ENCODE results near the gene CYB5A.
"Not testable (repeated sequence)": the region's sequence is repeated elsewhere in the genome, so short reads cannot be mapped to it uniquely, and the experiment has no call there.

The CYB5A gene, protein sequence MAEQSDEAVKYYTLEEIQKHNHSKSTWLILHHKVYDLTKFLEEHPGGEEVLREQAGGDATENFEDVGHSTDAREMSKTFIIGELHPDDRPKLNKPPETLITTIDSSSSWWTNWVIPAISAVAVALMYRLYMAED

DNA sequence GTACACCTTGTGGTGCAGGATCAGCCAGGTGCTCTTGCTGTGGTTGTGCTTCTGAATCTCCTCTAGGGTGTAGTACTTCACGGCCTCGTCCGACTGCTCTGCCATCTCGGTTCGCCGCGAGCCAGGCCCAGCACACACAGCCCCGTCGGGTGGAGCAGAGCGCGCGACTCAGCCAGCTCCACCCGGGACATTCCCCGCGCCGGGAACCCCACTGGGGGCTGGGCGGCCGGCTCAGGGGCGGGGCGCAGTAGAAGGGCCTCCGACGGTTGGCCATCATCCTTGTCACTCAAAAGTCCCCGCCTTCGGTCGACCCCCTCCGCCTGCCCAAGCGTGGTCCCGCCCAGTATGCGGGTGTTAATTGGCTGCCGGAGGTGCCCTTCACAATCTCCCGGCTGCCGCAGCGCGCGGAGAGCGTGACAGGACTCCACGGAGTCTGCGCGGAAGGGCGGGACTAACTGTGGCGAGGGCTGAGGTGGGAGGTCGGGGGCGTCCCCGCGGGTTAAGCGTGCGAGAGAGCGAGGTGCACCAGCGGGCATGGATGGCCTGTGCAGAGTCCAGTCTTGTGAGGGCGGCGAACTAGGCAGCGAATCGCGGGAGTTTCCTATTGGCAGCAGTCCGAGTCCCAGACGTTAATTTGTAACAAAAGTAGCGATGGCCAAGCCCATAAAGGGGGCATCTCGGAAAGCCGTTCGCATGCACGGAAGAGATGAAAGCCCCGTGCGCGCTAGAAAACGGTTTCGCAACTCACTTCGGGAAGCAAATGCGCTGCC is at the start of gene CYB5A:
TSS of gene CYB5A (minus strand) at position 193 of the 770 bp plus-strand sequence. CDS start at position 105, 88 bp downstream.
- DNase-seq, result peak; percentile 99

DNA sequence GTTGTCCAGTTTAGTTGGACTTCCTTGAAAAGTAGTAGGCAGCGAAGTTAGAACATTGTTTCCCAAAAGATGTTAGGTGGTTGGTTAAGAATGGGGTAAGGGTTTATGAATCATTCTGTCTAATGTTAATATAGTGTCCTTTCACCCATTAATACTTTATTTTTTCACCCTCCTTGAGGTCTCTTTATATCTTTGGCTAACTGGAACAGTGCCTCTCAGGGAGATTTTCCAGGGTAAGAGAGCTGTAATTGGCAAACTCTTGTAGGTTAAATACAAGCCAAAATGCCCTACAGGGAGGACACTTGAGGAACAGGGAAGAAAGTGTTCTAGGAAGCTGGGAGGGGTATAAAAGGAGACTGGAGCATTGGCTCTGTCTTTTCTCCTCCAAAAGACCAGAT is 46.1 kb upstream of the CYB5A start:
- DNase-seq, result no peak

DNA sequence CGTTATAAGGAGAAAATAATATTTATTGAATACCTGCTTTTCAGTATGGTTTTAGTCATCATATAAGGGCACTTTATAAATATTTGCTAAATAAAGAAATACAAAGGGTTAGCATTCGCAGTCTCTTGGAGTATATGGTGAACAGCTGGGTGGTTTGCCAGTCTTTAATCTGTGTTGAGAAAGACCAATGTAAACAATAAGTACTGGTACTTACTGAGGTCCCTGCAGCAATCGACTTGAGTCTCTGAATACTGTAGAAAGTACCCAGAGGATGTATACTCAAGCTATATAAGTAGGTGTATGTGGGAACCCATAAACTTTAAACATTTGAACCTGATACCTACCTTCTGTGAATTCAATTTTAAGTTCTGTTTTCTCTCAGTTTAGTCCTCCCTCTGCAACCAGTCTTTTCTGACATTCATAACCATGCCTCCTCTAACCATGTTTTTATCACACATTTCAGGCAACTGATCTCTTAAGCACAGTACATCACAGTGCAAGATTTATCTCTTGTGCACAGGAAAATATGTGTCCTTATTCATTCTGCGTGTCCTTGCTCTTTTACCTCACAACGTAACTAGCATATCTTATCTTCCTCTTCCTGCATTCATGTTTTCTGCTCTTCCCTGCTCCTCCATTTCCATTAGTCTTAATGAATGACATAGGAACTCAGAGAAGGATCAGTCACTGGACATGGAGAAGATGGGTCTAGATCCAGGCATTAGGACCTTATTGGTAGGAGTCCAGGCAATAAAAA is 45.6 kb upstream of the CYB5A start:
- DNase-seq, result no peak

DNA sequence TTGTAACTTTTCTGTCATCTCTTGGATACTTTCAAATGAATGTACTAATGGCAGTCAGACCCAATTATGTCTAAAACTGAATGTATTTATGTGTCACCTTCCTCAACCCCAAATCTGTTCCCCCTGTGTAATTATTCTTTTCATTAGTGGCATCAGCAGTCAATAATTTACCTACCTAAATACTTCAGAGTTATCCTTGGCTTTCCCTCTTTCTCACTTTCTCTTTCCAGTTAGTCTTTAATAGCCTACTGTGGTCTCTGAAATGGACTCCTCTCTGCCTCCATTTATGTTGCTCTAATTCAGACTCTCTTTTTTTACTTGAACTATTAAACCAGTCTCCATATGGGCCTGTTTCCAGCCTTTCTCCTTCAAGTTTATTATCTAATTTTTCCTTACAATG is 44.9 kb upstream of the CYB5A start:
- DNase-seq, result no peak

DNA sequence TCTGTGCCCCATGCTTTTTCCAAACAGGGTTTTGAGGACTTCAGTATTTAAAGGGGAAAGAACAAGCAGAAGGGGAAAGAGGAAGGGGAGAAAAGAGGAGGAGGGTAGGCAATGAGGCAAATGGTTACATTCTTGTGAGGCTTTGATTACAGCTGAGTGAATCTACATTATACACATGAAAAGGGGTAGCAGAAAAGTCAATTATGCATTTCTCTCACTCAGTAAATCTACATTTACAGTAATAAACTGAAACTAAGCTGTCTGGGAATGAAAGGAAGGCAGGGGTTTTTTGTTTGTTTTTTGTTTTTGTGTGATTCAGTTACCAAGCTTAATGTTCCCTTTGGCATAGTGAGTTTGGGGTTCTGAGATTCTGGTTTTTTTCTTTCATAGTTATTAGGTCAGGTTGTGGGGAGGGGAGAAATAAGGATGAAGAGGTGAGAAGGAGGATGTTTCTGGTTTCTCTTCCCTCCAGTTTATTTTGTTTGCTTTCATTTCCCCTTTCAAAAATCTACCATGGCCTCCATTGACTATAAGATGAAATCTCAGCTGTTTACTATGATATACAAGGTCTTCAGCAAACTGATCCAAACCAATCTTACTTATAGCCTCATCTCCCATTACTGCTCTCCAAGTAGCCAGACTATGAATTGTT is 42.6 kb upstream of the CYB5A start:
- no peak for DNase-seq

DNA sequence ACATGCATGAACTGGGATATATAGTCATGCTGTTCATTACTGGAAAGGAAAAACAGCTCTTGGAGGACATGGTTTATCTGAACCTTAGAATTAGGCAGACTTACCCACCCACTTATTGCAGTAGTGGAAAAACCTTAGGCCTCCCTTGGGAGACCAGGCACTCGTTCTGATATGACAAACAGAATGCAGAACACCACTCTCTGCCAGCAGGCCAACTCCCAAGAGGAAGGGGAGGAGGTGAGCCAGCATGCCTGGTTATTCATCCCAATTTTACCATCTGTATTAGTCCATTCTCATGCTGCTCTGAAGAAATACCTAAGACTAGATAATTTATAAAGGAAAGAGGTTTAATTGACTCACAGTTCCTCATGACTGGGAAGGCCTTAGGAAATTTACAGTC is 41.3 kb upstream of the CYB5A start:
- no peak for DNase-seq

DNA sequence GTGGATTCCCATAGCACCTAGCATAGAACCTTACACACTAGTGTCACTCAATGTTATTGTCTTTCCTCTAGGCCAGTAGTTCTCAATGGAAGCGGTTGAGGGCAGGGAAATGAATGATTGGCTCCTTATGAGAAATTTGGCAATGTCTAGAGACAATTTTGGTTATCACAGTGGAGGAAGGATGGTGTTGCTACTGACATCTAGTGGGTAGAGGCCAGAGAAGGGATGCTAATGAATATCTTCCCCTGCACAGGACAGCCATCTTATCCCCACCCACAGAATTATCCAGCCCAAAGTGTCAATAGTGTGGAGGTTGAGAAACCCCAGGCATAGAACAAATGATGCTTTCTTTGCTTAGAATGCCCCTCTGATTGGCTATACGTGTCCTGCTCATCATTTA is 39.6 kb upstream of the CYB5A start:
- DNase-seq, result no peak

DNA sequence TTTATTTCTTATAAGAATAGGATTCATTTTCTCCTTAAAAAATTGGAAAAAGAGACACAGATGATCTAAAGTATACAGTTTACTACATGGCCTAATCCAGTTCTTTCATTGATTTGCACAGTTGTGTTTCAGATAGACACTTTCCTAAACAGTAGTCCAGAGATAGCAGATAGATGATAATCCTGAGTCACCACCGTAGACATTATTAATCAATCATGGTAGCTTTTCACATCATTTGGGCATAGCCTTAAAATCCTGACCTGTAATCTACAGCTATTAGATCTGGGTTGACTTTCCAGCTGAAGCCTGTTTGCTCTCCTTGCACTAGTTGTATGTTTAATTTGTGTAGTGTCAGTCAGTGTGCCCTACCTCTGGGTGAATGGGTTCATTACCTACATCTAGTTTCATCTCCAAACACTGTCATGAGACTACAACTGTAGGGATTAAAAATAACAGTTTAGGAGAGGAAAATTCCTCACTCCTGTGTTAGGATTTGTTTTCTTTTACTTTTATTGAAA is 38.0 kb upstream of the CYB5A start:
- DNase-seq, result no peak

DNA sequence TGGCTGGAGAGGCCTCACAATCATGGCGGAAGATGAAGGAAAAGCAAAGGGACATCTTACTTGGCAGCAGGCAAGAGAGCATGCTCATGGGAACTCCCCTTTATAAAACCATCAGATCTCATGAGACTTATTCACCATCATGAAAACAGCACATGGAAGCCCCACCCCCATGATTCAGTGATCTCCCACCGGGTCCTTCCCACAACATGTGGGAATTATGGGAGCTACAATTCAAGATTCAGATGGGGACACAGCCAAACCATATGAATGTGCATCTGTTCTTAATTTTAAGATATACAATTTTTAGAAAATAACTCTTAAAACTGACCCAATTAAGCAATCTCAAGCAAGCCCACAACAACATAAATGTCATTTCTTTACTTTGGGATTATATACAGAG is 36.4 kb upstream of the CYB5A start:
- no peak for DNase-seq

DNA sequence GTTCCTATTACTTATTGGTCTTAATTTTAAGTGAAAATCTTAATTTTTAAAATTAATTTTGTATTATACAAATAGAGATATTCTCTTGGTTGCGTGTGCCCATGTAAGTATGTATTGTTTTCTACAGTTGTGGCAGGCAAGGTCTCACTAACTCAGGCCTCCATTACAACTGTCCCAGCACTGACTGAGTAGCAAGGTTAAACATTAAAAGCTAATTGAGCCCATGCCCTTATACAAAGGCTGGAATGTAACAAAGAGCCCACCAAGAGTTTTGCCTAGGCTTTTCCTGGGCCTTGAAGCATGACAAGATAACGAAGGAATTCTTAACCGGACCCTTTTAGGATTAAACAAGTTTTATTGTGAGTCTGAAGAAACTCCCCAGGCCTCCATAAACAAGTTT is 35.0 kb upstream of the CYB5A start:
- DNase-seq, result not testable (repeated sequence)

DNA sequence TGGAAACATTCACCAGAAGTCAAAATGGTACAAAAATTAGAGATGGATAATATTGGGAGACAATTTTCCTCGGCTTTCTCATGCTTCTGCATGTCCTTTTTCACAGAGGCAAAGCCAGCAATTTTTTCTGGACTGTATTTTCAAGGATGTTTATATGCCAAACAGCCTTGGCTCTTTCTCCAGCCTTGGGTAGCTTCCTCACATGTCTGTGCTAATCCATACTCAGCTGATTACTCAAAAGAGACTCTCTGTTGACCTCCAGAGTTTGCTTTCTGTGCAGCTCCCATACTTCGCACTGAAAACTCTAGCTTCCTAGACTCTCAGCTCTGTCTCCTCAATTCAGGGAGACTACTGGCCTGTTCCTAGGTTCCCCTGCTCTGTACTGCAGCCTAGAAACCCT is 34.5 kb upstream of the CYB5A start:
- no peak for DNase-seq

DNA sequence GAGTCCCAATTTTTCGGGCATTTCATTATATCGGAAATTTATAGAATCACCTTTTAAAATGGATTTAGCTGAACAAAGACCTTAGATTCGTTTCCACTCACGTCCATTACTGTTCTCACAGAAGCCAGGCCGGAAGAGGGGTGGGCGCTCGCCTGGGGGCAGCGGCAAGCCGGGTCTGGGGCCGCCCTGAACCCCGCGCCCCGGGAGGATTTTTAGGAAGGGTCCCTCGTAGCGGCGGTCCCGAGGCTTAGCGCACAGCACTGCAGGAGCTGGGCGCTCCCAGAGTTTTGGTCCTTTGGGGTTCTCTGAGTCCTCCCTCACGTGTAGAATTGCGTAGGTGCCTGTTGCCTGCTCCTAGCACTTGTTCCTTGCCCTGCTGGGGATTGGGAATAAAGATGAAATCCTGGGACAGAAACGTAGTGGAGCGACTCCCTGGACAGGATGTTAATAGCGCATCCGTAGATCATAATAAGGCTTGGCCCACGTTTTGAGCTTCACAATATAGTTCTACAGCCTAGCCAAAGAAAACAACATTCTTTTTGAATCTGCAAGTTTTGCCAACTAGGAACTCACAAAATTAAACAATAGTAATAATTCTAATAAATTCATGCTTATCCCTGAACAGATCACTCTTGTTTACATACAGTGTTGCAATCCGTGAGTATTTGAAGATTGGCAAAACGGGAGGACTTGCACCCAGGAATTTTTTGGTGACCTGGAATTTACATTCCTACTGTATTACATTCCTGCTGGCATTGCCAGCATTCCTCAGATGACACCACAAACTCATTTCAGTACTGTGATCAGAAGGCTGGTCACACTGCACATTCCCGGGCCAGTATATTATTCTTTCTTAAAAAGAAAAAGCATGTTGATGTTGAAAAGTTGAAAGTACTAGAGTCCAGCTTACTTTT is 24.8 kb upstream of the CYB5A start:
- no peak for DNase-seq

DNA sequence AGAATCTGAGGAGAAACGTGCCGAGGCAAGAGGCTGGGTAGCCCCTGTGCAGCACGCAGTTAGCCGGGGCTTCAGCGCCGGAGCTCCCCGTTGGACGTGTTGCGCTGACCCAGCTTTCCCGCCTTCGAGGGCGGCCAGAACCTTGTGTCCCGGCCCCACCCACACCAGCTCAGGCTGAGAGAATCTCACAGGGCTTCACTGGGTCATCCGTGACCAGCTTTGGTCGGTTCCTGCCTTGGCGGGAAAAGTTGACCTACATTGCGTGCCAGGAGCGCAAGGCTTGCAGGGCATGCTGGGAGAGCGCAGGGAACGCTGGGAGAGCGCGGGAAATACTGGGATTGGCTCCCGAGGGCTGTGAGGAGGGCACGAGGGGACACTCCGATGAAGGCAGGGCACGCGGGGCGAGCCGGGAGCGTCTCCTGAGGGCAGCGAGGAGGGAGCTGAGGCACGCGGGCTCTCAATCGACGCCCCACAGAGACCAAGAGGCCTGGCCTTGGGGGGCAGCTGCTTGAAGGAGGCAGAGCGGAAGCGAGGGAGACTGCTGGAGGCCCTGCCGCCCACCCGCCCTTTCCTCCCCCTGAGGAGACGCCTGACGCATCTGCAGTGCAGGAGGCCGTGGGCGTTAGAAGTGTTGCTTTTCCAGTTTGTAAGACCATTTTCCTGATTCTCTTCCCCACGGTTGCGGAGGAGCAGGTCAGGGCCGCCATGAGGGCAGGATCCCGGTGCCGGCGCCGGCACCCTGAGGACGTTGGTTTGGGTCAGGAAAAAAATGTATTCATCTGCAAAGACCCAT is 23.9 kb upstream of the CYB5A start, which contains the start of gene C18orf63:
TSS of gene C18orf63 (plus strand) at position 376 of the 793 bp plus-strand sequence. CDS start 2,027 bp downstream, outside the sequence.
- DNase-seq, result no peak

DNA sequence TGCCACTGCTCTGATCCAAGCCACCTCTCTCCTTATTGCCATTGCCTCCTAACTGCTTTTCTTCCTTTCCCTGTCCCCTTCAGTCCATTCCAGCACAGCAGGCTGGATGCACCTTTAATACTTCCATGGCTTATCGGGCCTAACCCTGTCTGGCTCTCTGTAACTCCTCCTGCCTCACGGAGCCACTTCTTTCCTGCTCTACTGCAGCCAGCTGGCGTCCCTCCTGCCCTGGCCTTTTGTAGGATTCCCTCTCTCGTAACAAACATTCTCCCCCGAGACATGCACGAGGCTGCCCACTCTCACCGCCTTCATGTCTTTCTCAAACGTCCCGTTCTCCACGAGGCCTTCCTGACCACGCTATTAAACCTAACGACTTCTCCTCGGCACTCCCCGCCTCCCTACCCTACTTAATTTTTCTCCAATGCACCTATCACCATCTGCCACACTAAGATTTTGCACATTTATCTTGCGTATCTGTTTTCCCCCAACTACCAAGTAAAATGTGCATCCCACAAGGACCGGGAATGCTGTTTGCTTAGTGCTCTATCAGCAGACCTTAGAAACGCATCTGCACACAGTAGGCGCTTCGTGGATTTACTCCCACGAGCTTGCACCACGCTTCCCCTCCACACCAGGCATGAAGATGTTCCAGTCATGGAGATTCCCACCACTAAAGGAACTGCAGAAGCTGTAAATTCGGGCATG is 23.1 kb upstream of the CYB5A start:
- no peak for DNase-seq

DNA sequence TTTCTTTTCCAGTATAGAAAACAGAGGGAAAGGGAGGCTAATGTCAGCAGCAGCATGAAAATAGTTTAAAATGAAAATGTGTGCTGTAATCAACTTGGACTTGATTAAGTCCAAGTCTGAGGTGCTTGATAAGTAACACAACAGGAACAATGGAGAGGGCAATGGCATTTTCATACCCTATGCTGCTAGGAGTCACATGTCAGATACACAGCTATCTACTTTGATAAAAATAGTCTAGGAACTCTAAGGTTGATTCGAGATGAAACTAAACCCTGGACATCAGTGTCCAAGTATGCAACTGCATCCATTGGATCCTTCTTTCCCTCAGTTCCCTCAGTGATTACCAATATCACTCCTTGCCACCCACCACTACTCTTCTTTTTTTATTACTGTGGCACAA is 19.2 kb upstream of the CYB5A start:
- DNase-seq, result no peak

DNA sequence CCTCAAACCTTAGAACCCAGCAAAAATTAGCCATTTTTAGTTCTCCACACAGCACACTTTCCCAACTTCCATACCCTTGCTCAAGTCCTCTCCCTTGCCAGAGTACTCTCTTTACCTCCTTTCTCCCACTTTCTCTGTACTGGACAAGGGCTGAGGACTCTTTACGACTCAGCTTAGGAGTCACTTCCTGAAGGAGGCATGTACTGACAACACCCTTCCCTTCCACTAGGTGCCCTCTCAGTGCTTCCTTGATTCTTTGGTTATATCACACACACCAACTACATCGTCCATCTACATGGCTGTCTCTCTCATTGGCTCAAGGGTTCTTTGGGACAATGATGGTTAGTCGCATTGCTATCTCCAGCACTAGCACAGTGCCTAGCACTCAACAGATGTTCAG is 18.6 kb upstream of the CYB5A start:
- no peak for DNase-seq

DNA sequence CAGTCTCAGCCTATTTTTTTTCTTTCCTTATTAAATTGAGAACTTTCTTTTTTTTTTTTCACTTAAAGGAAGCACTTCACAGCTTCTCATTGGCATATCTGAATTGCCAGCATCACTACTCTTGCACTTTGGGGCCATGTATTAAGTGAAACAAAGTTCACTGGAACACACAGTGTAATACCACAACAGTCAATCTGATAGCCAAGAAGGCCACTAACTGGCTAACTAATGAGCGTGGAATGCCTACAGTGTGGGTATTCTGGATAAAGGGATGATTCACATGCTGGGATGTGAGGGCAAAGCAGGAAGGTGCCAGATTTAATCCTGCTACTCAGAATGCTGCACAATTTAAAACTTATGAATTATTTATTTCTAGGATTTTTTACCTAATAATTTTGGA is 12.2 kb upstream of the CYB5A start:
- no peak for DNase-seq

DNA sequence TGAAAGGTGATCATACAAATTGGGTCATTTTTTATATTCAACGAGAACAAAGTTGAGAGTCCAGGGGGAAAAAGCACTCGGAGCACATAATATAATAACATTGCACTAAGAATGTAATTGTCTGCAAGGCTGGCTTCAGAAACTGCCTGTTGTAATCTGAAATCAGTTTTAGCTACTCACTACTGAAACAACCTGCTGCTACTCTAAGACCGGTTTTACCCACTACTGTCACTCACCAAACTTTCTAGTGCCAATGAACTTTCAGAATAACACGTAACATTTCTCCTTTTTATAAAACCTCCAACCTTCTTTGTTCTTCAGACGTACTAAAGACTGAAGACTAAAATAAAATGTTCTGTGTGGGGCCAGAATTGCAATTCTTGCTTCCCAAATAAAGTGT is 11.5 kb upstream of the CYB5A start:
- no peak for DNase-seq

DNA sequence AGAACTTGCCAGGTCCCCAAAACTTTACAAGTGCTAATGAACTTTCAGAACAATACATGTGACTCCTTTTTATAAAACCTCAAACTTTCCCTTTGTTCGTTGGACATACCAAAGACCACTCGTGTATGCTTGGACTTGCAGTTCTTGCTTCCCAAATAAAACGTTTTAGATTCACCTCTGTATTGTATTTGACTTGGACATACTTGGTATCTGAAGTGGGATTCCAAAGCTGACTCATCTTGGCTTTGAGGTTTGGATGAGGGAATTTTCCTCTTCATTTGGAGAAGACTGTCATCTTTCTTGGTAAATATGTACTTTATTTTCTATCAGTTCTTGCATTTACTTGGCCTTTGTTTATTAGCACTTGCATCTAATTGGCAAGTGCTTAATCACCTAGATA is 8.0 kb upstream of the CYB5A start:
- DNase-seq, result no peak

DNA sequence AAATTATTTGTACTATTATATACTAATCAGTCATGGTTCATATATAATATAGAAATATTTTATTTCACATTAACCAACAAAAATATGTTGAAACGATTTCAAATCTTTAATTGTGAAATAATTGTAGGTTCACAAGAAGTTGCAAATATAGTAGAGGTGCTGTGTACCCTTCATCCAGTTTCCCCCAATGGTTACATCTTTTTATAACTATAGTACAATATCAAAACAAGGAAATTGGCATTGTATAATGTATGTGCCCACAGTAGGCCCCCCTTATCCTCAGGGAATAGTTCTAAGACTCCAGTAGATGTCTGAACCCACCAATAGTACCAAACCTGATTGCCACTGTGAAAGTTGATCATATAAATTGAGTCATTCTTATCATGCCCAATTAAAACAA is 7.4 kb upstream of the CYB5A start:
- no peak for DNase-seq

DNA sequence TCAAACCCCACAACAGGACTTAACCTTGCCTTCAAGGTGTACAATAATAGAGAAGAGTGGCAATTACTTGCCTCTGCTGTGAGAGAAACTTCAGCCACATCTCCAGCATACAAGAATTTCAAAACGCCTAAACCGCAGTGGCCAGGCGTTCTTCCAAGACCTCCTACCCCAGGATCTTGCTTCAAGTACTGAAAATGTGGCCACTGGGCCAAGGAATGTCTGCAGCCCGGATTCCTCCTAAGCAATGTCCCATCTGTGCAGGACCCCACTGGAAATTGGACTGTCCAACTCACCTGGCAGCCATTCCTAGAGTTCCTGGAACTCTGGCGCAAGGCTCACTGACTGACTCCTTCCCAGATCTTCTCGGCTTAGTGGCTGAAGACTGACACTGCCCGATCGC is 2.8 kb upstream of the CYB5A start:
- DNase-seq, result no peak

All from femur (tissue), 1 donor.